Measurements from ENCODE around the gene MRPL32.

DNA sequence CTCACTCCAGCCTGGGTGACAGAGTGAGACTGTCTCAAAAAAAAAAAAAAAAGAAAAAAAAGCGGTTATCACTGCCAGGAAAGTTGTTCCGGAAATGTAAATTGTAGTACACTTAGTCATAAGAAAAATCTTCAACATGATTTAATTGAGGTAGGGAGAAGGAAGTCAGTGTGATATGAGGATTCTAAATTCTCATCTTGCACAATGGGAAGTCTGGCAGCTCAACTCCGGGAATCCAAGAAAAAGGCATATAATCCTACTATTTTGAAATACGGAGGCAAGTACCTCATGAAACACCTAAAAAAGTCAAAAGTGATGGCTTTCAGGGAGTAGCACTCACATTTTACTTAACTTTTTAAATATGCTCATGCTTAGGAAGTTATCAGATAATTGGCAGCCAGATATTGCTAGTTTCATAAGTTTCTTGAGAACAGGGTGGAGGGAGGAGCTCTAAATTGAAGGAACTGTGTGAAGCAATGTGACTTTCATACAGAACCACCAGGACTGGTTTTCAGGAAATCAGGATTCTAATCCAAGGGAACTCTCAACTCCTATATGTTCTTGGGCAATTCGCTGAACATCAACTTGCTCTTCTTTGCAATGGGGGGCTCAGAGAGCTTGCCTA is 17.6 kb upstream of the MRPL32 start:
- no peak for TF ChIP-seq POLR2AphosphoS5 (IDR thresholded peaks at IDR 0.05; ENCODE audit: borderline replicate concordance, low read depth, low read length)
- no peak for TF ChIP-seq FOXP2 (optimal IDR thresholded peaks at IDR 0.05; ENCODE audit: control extremely low read depth, extremely low read length, insufficient read depth)

Data from SK-N-MC (cell line).